Fibroblast of lung (primary cell): ENCODE measurements around the gene PRR5L. TPM values are rescaled to one million over a fixed set of nuclear protein-coding genes. Genes with fewer than 3 reads are reported as not detected.
A peak's percentile ranks its signal among the peaks of the same experiment; 100 is the strongest.

Source experiments
- DNase-seq, 2 donors: peaks; one replicate each; pipeline versions ENCODE4 v3.0.0 to v3.0.0-alpha.2; 2010; ENCODE audit warnings: low read depth in 2 of 2
- H2AFZ ChIP-seq: 2 replicates; pipeline ENCODE4 v1.5.1; 2012; ENCODE audit warnings: low read length, control low read depth, inconsistent platforms
- H3K27ac ChIP-seq: 2 replicates; pipeline ENCODE4 v1.5.1; 2011; ENCODE audit warnings: low read length, control low read depth; ENCODE audit not compliant: insufficient read depth
- H3K27me3 ChIP-seq: 2 replicates; pipeline ENCODE4 v1.5.1; 2011; ENCODE audit warnings: mild to moderate bottlenecking, low read length; ENCODE audit not compliant: control insufficient read depth, insufficient read depth
- H3K36me3 ChIP-seq: 2 replicates; pipeline ENCODE4 v1.5.1; 2011; ENCODE audit warnings: low read length; ENCODE audit not compliant: control insufficient read depth, insufficient read depth
- H3K4me1 ChIP-seq: 2 replicates; pipeline ENCODE4 v1.5.1; 2011; ENCODE audit warnings: low read length; ENCODE audit not compliant: control insufficient read depth, insufficient read depth; ENCODE audit errors: extremely low read depth
- H3K4me2 ChIP-seq: 2 replicates; pipeline ENCODE4 v1.5.1; 2011; ENCODE audit warnings: low read length, control low read depth; ENCODE audit not compliant: insufficient read depth; ENCODE audit errors: extremely low read depth
- H3K4me3 ChIP-seq, 4 experiments: fragments of 200-600 bp in 1 of 4; sonication (generic) in 1 of 4; replicated peaks in 1 of 4; 2 replicates each; pipeline ENCODE4 v1.5.1; 2011 to 2016; ENCODE audit warnings: low read length in 4 of 4, low read depth in 3 of 4, mild to moderate bottlenecking in 3 of 4, control low read depth in 2 of 4, inconsistent platforms in 1 of 4, mixed read lengths in 1 of 4; ENCODE audit not compliant: insufficient read depth in 1 of 4; ENCODE audit errors: control extremely low read depth in 1 of 4
- H3K79me2 ChIP-seq: 2 replicates; pipeline ENCODE4 v1.5.1; 2012; ENCODE audit warnings: mild to moderate bottlenecking, low read length, inconsistent platforms; ENCODE audit not compliant: control insufficient read depth, insufficient read depth
- H3K9ac ChIP-seq: 2 replicates; pipeline ENCODE4 v1.5.1; 2011; ENCODE audit warnings: mild to moderate bottlenecking, low read length, control low read depth; ENCODE audit not compliant: insufficient read depth
- H3K9me3 ChIP-seq: 2 replicates; pipeline ENCODE4 v1.5.1; 2012; ENCODE audit warnings: low read depth, low read length; ENCODE audit not compliant: control insufficient read depth, insufficient read depth
- H4K20me1 ChIP-seq: 2 replicates; pipeline ENCODE4 v1.5.1; 2011; ENCODE audit warnings: low read length; ENCODE audit not compliant: control insufficient read depth, insufficient read depth; ENCODE audit errors: extremely low read depth
- CTCF ChIP-seq, 2 donors: IDR thresholded peaks in 1 of 2; conservative IDR thresholded peaks in 1 of 2; 1 replicate in 1 of 2; 2 replicates in 1 of 2; pipeline ENCODE4 v1.5.1; 2011 to 2012; ENCODE audit warnings: low read length in 2 of 2, control low read depth in 1 of 2, inconsistent platforms in 1 of 2, low read depth in 1 of 2, mild to moderate bottlenecking in 1 of 2
- EZH2 ChIP-seq: IDR thresholded peaks from 2 replicates; pipeline ENCODE4 v1.5.1; 2012; ENCODE audit warnings: low read length, control low read depth, mild to moderate bottlenecking; ENCODE audit errors: missing control alignments
- polyA plus RNA-seq, 2 donors: library from polyadenylated mRNA; depleted of rRNA in 1 of 2; stranded (reverse) in 1 of 2; unstranded in 1 of 2; fragments of >200 nt; gene quantifications; 2 replicates each; pipeline ENCODE4 v1.2.1, GENCODE V29; 2011 to 2012; ENCODE audit warnings: missing spikeins in 1 of 2
- total RNA-seq: library from RNA; depleted of rRNA; stranded (reverse); fragments of >200 nt; gene quantifications from 2 replicates; pipeline ENCODE4 v1.2.1, GENCODE V29; 2014

Gene PRR5L
- total and polyA plus RNA-seq, 2 donors (not counting 1 experiment from before 2014, with no cell fraction given), result 2.8 to 6.3 TPM

- peak overlapping the region; percentile 58 for H2AFZ ChIP-seq
Observed at GRCh38 chr11:36454941-36455631, 159.0 kb downstream of the PRR5L start.

GRCh38 chr11:36455658-36456111 lies 159.6 kb downstream of the PRR5L start:
- peak overlapping the region; percentile 58 for H2AFZ ChIP-seq
- no peaks in the 10 kb centered on the region for H3K36me3 ChIP-seq
- no peaks in the 10 kb centered on the region for H3K9me3 ChIP-seq
- H3K4me1 ChIP-seq, result peaks cover 17% of the 10 kb centered on the region
- H3K9ac ChIP-seq, result peak overlapping the region; percentile 47
- no peak overlapping the region for H3K4me3 ChIP-seq
- TF ChIP-seq CTCF (conservative IDR thresholded peaks at IDR 0.05 in 1 of 2, IDR thresholded peaks at IDR 0.05 in 1 of 2; ENCODE audit: low read depth in 1 of 2, low read length in 2 of 2) (peak in 1 of 2 donors; percentile 10), EZH2 (no peak)
- H3K27me3 ChIP-seq, result no peaks in the 10 kb centered on the region
- H3K4me2 ChIP-seq, result peak overlapping the region; percentile 40
- H3K27ac ChIP-seq, result peak overlapping the region; percentile 69
- no peaks in the 10 kb centered on the region for H4K20me1 ChIP-seq
- DNase-seq, result peak; percentile 98 to 100
- H3K79me2 ChIP-seq, result no peaks in the 10 kb centered on the region

More at GRCh38 chr11:36454941-36455631, 159.0 kb downstream of the PRR5L start:
- peak overlapping the region; percentile 40 for H3K4me2 ChIP-seq
- no peaks in the 10 kb centered on the region for H3K27me3 ChIP-seq
- no peaks in the 10 kb centered on the region for H3K9me3 ChIP-seq
- H3K79me2 ChIP-seq, result no peaks in the 10 kb centered on the region
- no peak overlapping the region for H3K4me3 ChIP-seq
- DNase-seq, result peak in 1 of 2 donors; percentile 50
- no peaks in the 10 kb centered on the region for H3K36me3 ChIP-seq
- peak overlapping the region; percentile 47 for H3K9ac ChIP-seq
- no peaks in the 10 kb centered on the region for H4K20me1 ChIP-seq
- H3K4me1 ChIP-seq, result peaks cover 17% of the 10 kb centered on the region
- H3K27ac ChIP-seq, result peak overlapping the region; percentile 69
- TF ChIP-seq EZH2 (no peak), CTCF (conservative IDR thresholded peaks at IDR 0.05 in 1 of 2, IDR thresholded peaks at IDR 0.05 in 1 of 2; ENCODE audit: low read depth in 1 of 2, low read length in 2 of 2) (no peak)

- peak overlapping the region; percentile 36 for H3K4me2 ChIP-seq
- H2AFZ ChIP-seq, result peak overlapping the region; percentile 58
- H3K27me3 ChIP-seq, result no peaks in the 10 kb centered on the region
- no peaks in the 10 kb centered on the region for H3K36me3 ChIP-seq
- TF ChIP-seq EZH2 (no peak), CTCF (conservative IDR thresholded peaks at IDR 0.05 in 1 of 2, IDR thresholded peaks at IDR 0.05 in 1 of 2; ENCODE audit: low read depth in 1 of 2, low read length in 2 of 2) (no peak)
- no peaks in the 10 kb centered on the region for H3K79me2 ChIP-seq
- no peaks in the 10 kb centered on the region for H4K20me1 ChIP-seq
- DNase-seq, result peak; percentile 77 to 80
- H3K9me3 ChIP-seq, result no peaks in the 10 kb centered on the region
- no peak overlapping the region for H3K4me3 ChIP-seq
- H3K27ac ChIP-seq, result peak overlapping the region; percentile 69
- peak overlapping the region; percentile 45 for H3K9ac ChIP-seq
- peaks cover 17% of the 10 kb centered on the region for H3K4me1 ChIP-seq
Observed at GRCh38 chr11:36456156-36456555, 160.1 kb downstream of the PRR5L start.
